Pancreas (tissue), 10 donors: ENCODE results near the gene CNTNAP5. TPM values are rescaled to one million over a fixed set of nuclear protein-coding genes. Genes with fewer than 3 reads are reported as not detected.
A peak's percentile ranks its signal among the peaks of the same experiment; 100 is the strongest.

Experiments used
- ATAC-seq, 4 donors: fragments of 200-7000 bp; cut with Tn5 transposase; one replicate each; pipeline versions ENCODE4 v1.8.0 to v1.9.1; 2020; ENCODE audit warnings: mild to moderate bottlenecking in 4 of 4, moderate library complexity in 4 of 4
- DNase-seq, 6 donors: peaks; one replicate each; pipeline ENCODE4 v3.0.0-alpha.2; 2020
- FAIRE-seq: peaks from 2 replicates; lab custom pipeline; 2012; peaks lifted over from hg19 to GRCh38; lab: Jason Lieb, UNC
- H3K27ac ChIP-seq, 4 donors: fragments of 200-600 bp; sonication (generic); 1 replicate in 3 of 4; 2 replicates in 1 of 4; pipeline versions ENCODE4 v1.5.0 to v1.8.0; 2020
- H3K27me3 ChIP-seq, 4 donors: fragments of 200-600 bp; one replicate each; pipeline ENCODE4 v1.8.0; 2021
- H3K36me3 ChIP-seq, 3 donors: fragments of 200-600 bp; sonication (generic) in 1 of 3; one replicate each; pipeline versions ENCODE4 v1.5.0 to v1.8.0; 2020 to 2021
- H3K4me1 ChIP-seq, 3 donors: fragments of 200-600 bp; one replicate each; pipeline ENCODE4 v1.8.0; 2021
- H3K4me3 ChIP-seq, 4 donors: fragments of 200-600 bp; sonication (generic) in 2 of 4; one replicate each; pipeline versions ENCODE4 v1.5.0 to v1.8.0; 2020 to 2021
- H3K9me3 ChIP-seq, 4 donors: fragments of 200-600 bp; one replicate each; pipeline ENCODE4 v1.8.0; 2021
- WGBS, 2 donors: extraction: QIAGEN DNeasy Blood & Tissue Kit; methylation state at CpG; one replicate each; pipeline ENCODE4 v1.1.7; 2013; 5-methylcytosine and 5-hydroxymethylcytosine counted together
- intact Hi-C, 3 donors: fragments of 100-400 bp; cut with DNase I; formaldehyde crosslinking; loops; one replicate each; pipeline versions ENCODE4 v1.11.1 to v1.14.2; 2022
- polyA plus RNA-seq, 2 donors: library from polyadenylated mRNA; stranded (reverse); fragments of 200-250 nt; gene quantifications; one replicate each; pipeline ENCODE4 v1.2.3, GENCODE V29; 2013
- total RNA-seq, 6 donors: library from RNA; stranded (reverse); fragmentation: NEBNext Ultra II Directional in 4 of 6; extraction: Animal tissue kit (Norgen Biotek cat#: 25700) in 4 of 6; gene quantifications; one replicate each; pipeline versions ENCODE4 v1.2.1 to v1.2.4, GENCODE V29; 2021 to 2023
- TF ChIP-seq, protein P1 (sequence below), 4 donors: fragments of 200-600 bp; sonication (generic) in 3 of 4; IDR thresholded peaks; one replicate each; pipeline versions ENCODE4 v1.5.0 to v1.8.0; 2021; ENCODE audit warnings: antibody characterized with exemption in 4 of 4
- donor health status: healthy with polysubstance abuse.
- donor health status: DM: no; HTN: no; CAD: no; lungs with moderate emphysema.
- donor health status: DM: no; HTN: no; CAD: no.
- donor health status: control.
- donor health status: control.
- donor health status: Bipolar disorder and iron deficiency.
- donor health status: DM: yes; HTN: yes; CAD: no.
- donor health status: DM: no; HTN: no; CAD: no.
- donor health status: DM: no; HTN: no; CAD: no.
- donor health status: DM: yes; HTN: yes; CAD: no.

CNTNAP5 gene
- total and polyA plus RNA-seq, 8 donors: 0.05 to 0.43 (median 0.12) TPM

DNA sequence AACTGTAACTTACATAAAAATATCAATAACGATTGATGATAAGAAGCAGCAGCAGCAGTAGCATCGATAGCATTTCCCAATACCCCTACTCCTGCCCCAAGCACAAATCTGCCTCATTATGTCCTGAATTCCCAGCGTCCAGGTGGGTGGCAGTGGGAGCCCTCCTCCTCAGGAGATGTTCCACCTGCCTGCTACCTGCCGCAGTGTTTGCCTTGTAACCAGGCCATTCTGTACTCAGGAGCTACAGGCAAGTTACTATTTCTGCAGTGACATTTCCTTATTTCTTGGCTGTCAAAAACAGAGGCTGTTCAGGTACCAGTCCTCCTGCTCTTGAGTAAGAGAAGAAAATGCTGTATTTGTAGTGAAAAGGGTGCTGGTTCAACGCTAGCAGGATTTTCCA is 236.4 kb downstream of the CNTNAP5 start:
- intact Hi-C loops: no loop called here
- ATAC-seq (no peak), FAIRE-seq (no peak), DNase-seq (no peak)
- no peak overlapping the region for H3K4me3 ChIP-seq
- no peak overlapping the region for H3K27ac ChIP-seq
- TF ChIP-seq, protein P1, sequence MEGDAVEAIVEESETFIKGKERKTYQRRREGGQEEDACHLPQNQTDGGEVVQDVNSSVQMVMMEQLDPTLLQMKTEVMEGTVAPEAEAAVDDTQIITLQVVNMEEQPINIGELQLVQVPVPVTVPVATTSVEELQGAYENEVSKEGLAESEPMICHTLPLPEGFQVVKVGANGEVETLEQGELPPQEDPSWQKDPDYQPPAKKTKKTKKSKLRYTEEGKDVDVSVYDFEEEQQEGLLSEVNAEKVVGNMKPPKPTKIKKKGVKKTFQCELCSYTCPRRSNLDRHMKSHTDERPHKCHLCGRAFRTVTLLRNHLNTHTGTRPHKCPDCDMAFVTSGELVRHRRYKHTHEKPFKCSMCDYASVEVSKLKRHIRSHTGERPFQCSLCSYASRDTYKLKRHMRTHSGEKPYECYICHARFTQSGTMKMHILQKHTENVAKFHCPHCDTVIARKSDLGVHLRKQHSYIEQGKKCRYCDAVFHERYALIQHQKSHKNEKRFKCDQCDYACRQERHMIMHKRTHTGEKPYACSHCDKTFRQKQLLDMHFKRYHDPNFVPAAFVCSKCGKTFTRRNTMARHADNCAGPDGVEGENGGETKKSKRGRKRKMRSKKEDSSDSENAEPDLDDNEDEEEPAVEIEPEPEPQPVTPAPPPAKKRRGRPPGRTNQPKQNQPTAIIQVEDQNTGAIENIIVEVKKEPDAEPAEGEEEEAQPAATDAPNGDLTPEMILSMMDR (IDR thresholded peaks at IDR 0.05): no peak
- H3K4me1 ChIP-seq: no peaks in the 10 kb centered on the region
- no peaks in the 10 kb centered on the region for H3K36me3 ChIP-seq
- WGBS, 2 donors: 36 to 50% methylated on average over 5 of the region's 5 CpGs
- no peaks in the 10 kb centered on the region for H3K27me3 ChIP-seq
- no peaks in the 10 kb centered on the region for H3K9me3 ChIP-seq

DNA sequence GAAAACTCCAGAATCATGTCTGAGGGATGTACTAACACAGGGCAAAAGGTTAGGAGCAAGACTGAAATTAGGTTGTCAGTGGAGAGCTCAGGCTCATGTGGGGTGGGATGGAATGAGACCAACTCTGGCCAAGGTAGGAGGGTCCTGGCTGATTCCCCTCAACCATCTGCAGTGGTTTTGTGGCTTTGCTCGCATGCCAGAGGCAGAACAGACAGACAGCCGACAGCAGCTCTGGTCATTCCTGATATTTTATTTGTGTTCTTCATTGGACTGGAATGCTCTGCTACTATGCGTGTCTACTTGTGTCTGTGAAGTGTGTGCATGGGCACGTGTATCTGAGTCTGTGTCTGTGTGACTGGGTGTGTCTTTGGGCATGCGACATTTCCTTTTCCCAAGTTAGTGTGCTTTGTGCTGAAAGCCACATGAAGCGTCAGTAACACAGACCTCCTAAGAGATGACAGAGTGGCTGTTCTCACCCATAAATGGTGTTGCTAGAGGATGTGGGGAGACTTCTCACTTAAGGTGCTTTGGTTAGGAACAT is 239.5 kb downstream of the CNTNAP5 start:
- peak in 1 of 4 donors; percentile 18 for ATAC-seq
- no peak for DNase-seq
- WGBS, 2 donors: 63 to 80% methylated on average over 6 of the region's 6 CpGs
- no peak overlapping the region for H3K4me3 ChIP-seq
- intact Hi-C loops: no loop called here
- H3K27me3 ChIP-seq: no peaks in the 10 kb centered on the region
- no peaks in the 10 kb centered on the region for H3K9me3 ChIP-seq
- FAIRE-seq: no peak
- no peak overlapping the region for H3K27ac ChIP-seq
- H3K36me3 ChIP-seq: no peaks in the 10 kb centered on the region
- TF ChIP-seq, protein P1 (IDR thresholded peaks at IDR 0.05): no peak
- no peaks in the 10 kb centered on the region for H3K4me1 ChIP-seq

DNA sequence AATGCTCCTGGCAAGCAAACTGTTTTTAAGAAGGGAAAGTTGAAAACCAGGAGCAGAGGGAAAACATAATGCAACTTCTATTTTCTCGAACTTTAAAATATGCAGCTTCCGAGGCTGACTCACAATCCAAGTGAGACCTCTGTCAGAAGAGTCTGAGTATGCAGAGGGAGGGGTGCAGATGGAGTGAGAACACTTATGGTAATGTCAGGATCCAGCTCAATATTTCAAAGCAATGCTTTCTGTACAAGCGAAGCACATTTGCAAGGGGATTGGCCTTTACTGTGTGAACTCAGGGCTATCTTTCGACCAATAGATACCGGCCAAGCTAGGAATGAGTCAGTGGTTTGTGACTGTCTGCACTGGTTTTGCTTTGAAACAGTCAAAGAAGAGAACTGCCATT is 242.7 kb downstream of the CNTNAP5 start:
- H3K4me3 ChIP-seq: no peak overlapping the region
- peak in 2 of 4 donors; percentile 29 to 42 for ATAC-seq
- H3K27ac ChIP-seq: no peak overlapping the region
- TF ChIP-seq, protein P1 (IDR thresholded peaks at IDR 0.05): no peak
- FAIRE-seq: no peak
- H3K27me3 ChIP-seq: no peaks in the 10 kb centered on the region
- no peaks in the 10 kb centered on the region for H3K36me3 ChIP-seq
- WGBS, 2 donors: 47 to 58% methylated on average over 5 of the region's 5 CpGs
- H3K9me3 ChIP-seq: no peaks in the 10 kb centered on the region
- DNase-seq: no peak
- intact Hi-C loops: no loop called here
- H3K4me1 ChIP-seq: no peaks in the 10 kb centered on the region

DNA sequence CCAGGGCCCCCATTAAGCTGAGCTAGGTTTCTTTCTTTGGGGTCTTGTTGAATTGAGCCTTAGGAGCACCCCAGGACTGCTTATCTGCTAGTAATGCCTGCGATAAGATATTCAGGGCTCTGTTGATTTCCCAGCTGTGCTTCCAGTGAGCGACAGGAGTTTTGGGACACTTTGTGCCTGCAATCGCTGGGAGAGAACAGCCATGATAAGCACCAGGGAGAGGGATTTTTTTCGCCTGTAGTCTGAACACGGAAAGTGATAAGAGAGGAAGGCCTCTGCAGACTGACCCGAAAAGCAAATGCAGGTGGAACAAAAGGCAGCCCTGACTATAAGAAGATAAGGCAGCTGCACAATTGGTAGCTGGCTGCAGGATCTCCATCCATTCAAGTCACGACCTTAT is 244.3 kb downstream of the CNTNAP5 start:
- Histone ChIP-seq H3K27ac (no peak overlapping the region), H3K4me1 (no peaks in the 10 kb centered on the region), H3K27me3 (no peaks in the 10 kb centered on the region), H3K4me3 (no peak overlapping the region), H3K36me3 (no peaks in the 10 kb centered on the region), H3K9me3 (no peaks in the 10 kb centered on the region)
- no peak for ATAC-seq
- FAIRE-seq: no peak
- TF ChIP-seq, protein P1 (IDR thresholded peaks at IDR 0.05): no peak
- DNase-seq: no peak
- intact Hi-C loops: no loop called here
- WGBS, 2 donors: 24 to 27% methylated on average over 7 of the region's 7 CpGs

DNA sequence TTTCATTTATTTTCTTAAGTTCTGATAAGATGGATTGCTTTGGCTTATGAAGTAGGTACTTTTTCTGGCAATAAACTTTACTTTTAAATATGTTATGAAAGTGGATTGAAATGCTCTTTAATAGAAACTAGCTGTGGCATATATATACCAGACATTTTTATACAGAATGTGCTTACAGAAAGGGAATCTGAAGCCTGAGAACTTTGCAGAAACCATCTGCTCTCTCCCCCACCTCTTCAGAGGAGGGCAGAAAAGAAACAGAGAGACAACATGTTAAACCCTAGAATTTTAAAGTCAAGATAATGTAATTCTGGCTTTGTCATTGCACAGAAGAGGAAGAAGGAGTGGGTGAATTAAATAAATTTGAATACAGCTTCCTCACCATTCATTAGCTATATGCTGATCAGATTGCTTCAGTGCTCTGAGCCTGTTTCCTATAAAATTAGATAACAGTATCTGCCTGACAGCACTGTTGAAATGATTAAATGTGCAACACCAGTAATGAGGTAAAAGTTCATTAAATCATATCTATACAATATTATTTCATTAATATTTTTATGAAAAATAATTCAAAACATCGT is 247.3 kb downstream of the CNTNAP5 start:
- ATAC-seq (no peak), FAIRE-seq (no peak), DNase-seq (no peak)
- Histone ChIP-seq H3K27ac (no peak overlapping the region), H3K27me3 (no peaks in the 10 kb centered on the region), H3K4me1 (no peaks in the 10 kb centered on the region), H3K9me3 (no peaks in the 10 kb centered on the region), H3K36me3 (no peaks in the 10 kb centered on the region), H3K4me3 (no peak overlapping the region)
- intact Hi-C loops: no loop called here
- WGBS, 2 donors: 49 to 67% methylated on average over 1 of the region's 1 CpG
- TF ChIP-seq, protein P1 (IDR thresholded peaks at IDR 0.05): no peak
